Germinal center (tissue), 1 donor: ENCODE data around the gene ATG2A.

Experiments used
- DNase-seq: peaks from one replicate; pipeline ENCODE4 v3.0.0; 2012; ENCODE audit warnings: mixed read lengths, low spot score

ATG2A gene

DNA sequence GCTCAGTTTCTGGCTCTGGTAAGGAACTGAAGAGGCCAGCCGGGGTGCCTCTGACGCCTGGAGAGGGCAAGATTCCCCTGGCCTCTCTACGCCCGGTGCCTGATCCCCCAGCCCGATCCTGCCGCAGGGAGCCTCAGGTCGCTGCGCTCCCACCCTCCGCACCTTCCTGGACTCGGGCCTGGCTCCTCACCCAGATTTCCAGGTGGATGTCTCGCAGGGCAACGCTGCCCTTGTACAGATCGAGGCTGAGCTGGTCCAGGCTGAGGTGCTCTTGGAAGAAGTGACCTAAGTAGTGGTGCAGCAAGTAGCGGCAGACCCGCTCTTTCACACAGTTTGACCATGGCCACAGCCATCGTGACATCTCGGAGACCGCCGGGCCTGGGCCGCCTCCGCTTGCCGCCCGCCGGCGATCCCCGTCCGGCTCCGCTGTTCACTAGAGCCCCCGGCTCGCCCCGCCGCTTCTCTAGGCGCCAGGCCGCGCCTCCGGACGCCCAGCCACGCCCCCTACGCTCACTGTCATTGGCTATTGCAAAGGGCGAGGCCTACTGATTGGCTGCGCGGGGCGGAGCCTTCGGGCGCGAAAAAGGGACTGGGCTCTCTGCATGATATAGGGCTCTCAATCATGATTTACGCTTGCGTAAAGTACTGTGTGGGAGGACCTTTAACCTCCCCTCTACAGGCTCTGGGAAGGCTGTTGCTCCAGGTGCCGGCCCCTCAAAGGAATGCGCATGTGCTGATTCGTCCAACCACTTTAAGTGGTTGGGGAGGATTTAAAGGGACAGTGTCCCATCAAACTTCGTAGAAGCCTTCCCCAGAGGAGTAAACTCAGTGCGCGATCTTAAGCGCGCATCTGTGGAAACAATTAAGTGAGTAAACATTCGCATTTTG lies at the start of gene ATG2A:
TSS of gene ATG2A (minus strand) at position 435 of the 888 bp plus-strand sequence. CDS start at position 361, 74 bp downstream.
- DNase-seq: peak; percentile 98

- DNase-seq: no peak
Observed at GRCh38 chr11:64963072-64963631, 46.1 kb upstream of the ATG2A start.

DNA sequence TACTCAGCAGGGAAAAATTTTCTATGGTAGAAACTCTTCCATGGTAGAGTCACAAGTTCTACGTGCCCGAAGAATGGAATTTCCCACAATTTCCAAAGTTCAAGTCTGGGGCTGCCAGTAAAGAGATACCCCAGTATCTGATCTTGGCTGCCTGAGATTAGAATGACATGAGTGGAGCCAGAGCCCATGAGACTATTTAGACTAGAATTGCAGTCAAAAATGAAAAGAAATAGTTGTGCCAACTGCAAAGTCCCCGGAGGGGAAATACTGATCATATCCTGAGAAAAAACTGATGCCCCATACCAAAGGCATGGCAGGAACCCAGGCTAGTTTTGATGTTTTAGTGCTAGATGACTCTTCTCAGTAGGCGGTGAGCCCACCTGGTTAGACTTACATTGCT lies 43.7 kb upstream of the ATG2A start:
- no peak for DNase-seq

DNA sequence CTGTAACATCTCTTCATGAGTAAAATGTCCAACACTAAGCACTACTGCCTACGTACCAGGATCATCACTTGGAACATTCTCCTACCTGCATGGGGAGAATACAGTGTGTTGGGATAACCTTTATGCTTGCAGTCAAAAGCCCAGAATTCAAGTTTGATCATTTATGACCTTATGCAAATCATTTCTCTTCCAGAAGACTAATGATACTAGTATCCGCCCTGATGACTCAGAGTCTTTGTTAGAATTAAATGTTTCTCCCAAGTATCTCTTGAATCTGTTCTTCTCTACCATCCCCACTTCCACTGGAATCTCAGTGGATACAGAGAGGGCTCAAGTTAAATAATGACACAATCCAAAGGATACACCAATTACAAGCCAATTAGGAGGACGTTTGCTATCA lies 42.5 kb upstream of the ATG2A start:
- DNase-seq: no peak

DNA sequence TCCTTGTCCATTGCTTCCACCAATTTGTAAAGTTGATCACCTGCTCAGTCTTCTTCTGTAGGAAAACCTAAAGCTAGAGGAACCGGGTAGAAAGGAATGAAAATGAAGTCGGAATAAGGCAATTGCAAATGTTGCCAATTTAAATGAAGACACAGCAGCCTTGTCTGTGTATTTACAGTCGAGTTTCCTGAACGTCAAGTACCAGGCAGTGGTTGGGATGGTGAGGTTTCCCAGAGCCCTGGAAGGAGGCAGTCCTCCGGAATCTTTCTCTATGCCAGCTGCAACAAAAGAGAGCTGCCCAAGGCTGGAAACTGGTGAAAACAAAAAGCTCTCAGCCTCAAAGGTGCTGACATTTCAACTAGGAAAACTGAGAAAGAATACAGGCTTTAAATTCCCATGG lies 37.2 kb upstream of the ATG2A start:
- no peak for DNase-seq

- DNase-seq: no peak
Observed at GRCh38 chr11:64951529-64951928, 34.5 kb upstream of the ATG2A start.

- no peak for DNase-seq
Observed at GRCh38 chr11:64947208-64947814, 30.3 kb upstream of the ATG2A start.

- DNase-seq: no peak
Observed at GRCh38 chr11:64936539-64936938, 19.5 kb upstream of the ATG2A start.

DNA sequence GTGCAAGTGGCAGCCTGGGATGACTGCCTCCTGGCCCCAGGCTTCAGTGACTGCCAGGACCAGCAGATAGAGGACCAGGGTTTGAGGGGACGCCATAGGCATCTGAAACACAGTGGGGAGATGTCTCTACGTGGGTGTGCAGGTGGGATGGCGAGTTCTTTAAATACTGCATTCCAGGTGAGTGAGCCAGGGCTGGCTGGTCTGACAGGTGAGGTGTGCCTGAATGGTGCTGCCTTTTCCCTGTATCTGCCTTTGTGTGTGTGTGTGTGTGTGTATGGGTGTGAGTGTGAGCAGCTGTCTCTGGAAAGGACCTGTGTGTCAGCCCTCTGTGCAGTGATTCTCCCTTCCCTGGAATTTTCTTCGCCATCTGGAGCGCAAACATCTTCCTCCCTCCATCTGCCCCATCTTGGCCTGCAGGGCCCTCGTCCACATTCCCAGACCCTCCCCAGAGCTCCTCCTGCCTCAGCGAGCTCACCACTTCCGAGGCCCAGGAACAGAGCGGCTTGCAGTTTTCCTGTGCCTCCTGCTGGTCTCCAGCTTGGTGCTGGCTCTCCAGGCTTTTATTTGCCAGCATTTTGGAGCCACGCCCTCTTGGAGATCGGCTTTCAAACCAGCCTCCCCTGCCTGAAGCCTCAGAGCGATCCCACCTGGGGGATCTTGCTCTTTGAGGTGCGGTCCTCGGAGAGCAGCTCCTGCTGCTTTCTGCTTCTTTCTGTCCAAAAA lies 18.5 kb upstream of the ATG2A start, which contains the start of gene GPHA2:
TSS of gene GPHA2 (minus strand) at position 535 of the 723 bp plus-strand sequence. CDS start at position 102, 433 bp downstream.
- no peak for DNase-seq

DNA sequence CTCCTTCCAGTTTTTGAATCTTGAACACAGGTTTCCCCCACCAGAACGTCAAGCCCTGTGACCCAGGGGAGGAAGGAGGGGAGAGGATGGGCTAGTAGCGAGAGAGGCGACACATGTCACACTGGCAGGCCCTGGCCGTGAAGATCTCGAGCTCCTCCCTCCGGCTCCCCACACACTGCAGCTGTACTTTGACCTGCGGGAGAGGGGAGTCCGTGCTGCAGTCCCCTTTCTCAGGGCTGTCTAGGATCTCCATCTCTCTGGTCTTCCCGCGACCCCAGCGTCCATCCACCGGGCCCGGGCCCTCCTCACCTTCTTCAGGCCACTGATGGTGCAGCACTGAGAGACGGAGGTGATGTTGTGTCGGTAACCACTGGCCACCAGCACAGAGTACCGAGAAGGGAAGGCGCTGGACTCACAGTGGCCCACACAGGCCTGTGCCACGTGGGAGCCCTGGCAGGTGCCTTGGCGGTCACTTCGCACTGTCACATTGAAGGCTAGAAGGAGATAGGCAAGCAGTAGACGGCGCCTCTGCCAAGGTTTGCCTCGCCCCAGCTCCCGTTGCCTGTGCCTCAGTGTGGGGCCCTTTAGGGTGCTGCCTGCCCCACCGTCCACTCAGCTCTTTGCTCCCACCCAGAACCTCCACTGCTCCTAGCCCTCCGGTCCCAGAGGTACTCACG lies 17.8 kb upstream of the ATG2A start:
- no peak for DNase-seq

DNA sequence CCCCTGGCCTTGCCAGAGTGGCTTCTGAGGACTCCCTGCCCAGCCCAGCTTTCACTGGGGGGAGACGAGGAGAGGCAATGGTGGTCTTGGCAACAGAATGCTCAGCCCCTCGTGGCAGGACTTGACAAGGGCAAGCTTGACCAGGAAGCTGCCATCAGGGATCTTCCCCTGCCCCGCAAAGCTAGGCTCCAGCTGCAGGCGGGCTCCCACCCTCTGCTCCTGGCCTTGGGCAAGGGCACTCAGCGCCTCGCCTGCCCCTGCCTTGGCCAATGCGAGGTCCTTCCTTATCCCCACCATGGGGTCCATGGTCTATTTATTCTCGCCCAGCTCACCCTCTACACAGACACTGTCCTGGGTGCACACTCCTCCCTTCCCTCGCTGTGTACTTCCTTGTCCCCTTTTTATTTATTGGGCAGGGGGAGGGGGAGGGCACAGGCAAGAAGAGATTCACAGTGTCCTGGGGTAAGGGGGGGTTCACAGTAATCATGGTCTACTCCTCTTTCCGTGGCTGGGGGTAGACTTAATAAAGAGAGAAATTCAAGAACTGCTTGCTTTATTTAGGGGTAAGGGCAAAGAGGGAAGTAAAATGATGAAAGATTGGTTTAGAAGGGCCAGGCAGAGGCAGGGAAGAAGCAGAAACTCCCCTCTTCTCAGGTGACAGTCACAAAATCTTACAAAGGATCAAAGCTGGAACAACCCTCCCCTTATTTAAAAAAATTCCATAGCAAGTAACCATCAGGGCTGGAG lies 17.1 kb upstream of the ATG2A start:
- no peak for DNase-seq

GRCh38 chr11:64933213-64933934 lies 16.4 kb upstream of the ATG2A start:
- DNase-seq: no peak

DNA sequence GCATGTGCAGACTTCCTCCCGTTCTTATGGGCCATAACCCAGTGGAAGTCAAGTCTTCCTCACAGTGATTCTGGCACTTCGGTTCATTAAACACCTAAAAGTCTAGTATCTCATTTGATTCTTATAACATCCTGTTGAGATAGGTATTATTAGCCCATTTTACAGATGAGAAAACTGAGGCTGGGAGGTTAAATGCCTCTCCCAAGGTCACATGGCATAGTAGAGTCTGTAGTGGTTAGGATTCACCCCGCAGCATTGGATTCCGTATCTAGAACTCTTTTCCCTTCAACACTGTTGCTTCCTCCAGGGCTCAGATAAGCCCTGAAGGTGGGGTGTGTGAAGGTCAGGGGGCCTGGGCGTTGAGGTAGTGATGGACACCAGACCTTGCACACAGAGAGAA lies 15.3 kb upstream of the ATG2A start:
- DNase-seq: no peak

DNA sequence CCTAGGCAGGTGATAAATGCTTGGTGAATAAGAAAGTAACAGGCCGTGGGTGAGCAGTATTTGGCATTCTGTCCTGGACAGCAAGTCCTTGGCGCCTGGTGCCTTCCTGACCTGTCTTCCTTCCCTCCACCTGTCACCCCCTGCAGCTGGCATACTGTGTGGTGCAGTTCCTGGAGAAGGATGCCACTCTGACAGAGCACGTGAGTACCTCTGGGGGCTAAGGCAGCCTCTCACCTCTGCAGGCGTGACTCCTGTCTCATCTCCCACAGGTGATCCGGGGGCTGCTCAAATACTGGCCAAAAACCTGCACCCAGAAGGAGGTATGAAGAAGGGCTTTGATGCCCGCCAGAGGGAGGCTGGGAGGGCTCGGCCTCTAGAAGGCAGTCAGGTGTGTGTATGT lies 14.3 kb upstream of the ATG2A start:
- no peak for DNase-seq

GRCh38 chr11:64930340-64930739 lies 13.3 kb upstream of the ATG2A start:
- DNase-seq: no peak

DNA sequence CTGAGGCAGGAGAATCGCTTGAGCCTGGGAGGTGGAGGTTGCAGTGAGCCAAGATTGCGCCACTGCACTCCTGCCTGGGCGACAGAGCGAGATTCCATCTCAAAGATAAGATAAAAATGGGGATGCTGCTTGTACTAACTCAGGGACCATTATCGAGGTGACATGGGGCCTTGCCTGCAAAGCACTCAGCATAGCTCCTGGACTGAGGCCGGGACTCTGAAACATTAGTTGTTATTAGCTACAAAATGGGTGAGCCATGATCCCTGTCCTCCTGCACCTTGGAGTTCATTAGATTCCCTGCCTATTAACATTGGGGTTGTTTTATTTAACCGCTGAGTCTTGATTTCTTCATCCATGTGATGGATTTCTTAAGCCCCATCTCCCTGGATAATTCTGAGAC lies 12.6 kb upstream of the ATG2A start:
- no peak for DNase-seq

- DNase-seq: no peak
Observed at GRCh38 chr11:64928957-64929356, 11.9 kb upstream of the ATG2A start.

DNA sequence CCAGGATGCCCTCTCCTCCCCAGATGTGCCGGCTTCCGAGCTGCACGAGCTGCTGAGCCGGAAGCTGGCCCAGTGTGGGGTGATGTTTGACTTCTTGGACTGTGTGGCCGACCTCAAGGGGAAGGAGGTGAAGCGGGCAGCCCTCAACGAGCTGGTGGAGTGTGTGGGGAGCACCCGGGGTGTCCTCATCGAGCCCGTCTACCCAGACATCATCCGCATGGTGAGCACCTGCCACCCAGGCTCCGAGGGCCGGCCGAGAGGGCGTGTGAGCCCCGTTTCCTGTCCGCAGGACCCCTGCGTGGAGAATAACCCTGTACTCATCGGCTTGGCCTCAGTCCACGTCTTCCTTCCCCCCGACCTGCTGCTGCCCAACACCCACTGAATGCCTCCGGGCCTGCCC lies 9.7 kb upstream of the ATG2A start:
- DNase-seq: no peak

DNA sequence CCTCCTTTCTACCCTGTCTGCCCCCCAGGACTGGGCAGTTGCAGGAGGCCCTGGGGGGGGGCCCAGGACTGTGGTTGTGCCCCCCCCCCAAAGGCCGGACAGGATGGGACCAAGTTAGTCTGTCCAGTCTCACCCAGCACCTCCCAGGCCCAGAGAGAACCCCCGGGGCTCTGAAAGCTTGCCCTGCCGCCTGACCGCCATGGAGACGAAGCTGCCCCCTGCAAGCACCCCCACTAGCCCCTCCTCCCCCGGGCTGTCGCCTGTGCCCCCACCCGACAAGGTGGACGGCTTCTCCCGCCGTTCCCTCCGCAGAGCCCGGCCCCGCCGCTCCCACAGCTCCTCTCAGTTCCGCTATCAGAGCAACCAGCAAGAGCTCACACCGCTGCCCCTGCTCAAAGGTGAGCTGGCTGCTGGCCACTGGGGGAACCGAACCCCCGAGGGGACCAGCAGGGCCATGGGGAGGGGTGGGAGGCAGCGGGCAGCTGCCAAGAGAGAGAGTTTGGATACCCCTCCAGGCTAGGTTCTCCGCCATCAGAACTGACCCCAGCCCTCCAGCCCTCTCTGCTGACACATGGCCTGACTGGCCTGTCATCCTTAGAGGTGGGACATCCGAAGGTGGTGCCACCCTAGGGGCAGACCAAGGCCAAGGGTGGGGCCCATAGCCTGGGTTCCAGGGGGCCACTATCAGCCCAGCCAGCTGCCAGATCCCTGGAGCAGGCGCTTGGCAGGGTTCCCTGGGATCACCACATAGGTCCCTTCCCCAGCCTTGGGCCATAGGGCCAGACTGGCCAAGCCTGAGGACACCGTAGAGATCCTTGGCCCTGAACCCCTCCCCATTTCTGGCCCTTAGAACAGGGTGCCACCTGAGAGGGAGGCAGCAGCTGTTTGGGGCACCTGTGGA lies 8.8 kb upstream of the ATG2A start:
- DNase-seq: no peak
